ENCODE data around the gene CD96.

CD96 gene

GRCh38 chr3:111594781-111595180, 52.8 kb downstream of the CD96 start:
- DNase-seq = no peak

- DNase-seq = no peak
These were observed 53.2 kb downstream of the CD96 start, which contains the start of gene ZBED2 for GRCh38 chr3:111595232-111595631. TSS of gene ZBED2 (minus strand) at chr3:111595346. CDS start at chr3:111594201, 1,145 bp downstream.

- DNase-seq = no peak
These were observed 54.3 kb downstream of the CD96 start for GRCh38 chr3:111596328-111596727.

- DNase-seq = no peak
These were observed 56.1 kb downstream of the CD96 start for GRCh38 chr3:111598139-111598538.

GRCh38 chr3:111598552-111598951, 56.6 kb downstream of the CD96 start:
- DNase-seq = no peak

DNA sequence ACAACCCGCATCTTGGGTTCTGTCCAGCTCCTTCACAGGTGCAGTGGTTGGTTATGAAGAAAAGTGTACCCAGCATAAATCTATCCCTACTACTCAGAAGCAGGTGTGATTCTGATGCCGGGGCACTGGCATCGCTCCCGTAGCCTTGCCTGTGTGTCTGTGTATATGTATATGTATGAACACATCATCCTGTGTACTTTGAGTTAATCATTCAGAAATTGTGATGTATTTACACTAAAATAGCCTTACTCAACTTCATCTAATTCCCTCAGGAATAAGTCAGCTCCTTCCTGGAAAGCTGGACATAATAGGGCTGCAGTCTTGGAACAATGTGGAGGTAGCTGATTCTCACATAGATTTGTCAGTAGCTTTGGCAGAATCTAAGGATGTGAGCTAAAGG, 59.8 kb downstream of the CD96 start:
- DNase-seq = no peak

GRCh38 chr3:111603679-111604078, 61.7 kb downstream of the CD96 start:
- DNase-seq = no peak

- DNase-seq = no peak
These were observed 62.1 kb downstream of the CD96 start for GRCh38 chr3:111604119-111604518.

DNA sequence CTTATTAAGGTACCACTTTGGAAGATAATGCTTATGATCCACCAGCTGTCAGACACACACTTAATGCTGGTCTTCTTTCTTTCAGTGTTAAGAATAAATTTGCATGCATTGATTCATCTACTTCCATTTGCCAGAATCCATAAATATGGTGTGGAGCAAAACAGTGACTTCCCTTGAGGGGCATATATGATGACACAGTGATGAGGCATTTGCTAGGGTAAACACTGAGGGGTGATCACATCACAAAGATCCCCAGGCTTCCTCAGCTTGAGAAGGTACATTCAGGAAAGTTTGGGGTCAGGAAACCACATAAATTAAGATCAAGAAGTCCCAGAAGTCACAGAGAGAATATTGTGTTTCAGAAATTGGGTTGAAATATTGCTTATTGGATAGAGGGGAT, 63.0 kb downstream of the CD96 start:
- DNase-seq = no peak

GRCh38 chr3:111605493-111605892, 63.5 kb downstream of the CD96 start:
- DNase-seq = no peak

- no peak for DNase-seq
These were observed 65.4 kb downstream of the CD96 start for GRCh38 chr3:111607240-111607920.

DNA sequence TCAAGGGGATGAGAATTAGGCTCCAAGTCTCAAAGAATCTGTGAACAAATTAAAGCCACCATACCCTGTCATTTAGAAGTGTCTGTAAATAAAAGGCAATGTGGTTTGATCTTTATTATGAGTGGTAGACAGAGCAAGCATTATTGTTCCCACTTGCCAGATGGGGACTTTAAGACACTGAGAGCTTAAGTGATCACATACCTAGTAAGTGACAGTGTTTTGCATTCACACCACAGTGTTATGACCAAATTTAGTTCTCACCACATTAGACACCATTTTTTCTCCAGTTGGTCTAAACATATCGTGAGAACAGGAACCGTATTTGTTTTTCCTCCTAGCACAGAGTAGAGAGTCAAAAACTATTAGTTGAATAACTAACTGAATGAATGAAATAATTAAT, 66.4 kb downstream of the CD96 start:
- DNase-seq = no peak

- DNase-seq = no peak
These were observed 67.7 kb downstream of the CD96 start for GRCh38 chr3:111609700-111610099.

DNA sequence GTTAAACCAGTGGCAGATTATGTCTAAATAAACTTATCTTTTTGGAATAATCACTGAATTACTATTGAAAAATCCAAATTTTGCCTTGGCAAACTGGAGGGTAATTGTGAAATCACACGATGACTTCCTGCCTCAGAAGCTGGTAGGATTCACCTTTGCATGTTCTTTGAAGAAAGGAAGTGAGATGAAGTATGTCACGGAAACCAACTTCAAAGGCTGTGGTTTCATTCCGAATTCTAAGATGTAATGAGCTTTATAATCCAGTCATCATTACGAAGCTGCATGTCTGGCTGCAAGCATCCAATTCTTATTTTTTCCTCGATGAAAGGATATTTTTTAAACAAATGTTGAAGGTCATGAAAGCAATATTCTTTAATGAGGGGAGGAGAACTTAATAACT, 68.2 kb downstream of the CD96 start:
- DNase-seq = peak; percentile 11

DNA sequence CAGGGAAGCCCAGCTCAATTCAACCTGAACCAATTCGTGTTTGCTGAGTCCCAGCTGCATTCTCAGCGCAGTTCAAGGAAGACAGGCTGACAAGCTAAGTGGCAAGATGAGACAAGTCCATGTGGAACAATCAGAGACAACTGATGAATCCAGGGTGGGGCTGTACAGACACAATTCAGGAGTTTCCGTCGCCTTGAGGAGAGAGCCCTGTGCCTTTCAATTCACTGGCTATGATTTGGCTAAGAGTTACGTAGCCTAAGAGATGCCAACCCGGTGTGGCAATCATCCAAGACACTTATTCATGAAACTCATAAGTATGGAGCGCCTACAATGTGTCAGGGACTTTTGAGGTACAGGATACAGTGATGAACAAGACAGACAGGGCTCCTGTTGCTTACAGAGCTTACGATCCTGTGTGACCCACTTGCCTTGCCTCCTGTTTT, 68.6 kb downstream of the CD96 start:
- no peak for DNase-seq

GRCh38 chr3:111613294-111613693, 71.3 kb downstream of the CD96 start:
- DNase-seq = no peak

DNA sequence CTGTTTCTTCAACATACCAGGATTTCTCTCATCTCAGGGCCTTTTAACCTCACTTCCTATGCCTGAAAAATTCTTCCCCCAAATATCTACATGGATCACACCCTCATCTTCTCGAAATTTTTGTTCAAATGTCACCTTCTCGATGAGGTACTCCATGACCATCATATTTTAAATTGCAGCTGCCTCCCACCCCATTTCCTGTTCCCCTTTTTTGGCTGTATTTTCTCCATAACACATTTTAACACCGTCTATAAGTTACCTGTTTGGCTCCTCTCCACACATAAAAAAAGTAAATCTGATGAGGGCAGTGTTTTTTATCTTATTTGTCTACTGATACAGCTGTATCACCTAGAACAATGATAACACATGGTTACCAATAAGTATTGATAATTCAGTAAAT, 73.9 kb downstream of the CD96 start:
- DNase-seq = no peak

DNA sequence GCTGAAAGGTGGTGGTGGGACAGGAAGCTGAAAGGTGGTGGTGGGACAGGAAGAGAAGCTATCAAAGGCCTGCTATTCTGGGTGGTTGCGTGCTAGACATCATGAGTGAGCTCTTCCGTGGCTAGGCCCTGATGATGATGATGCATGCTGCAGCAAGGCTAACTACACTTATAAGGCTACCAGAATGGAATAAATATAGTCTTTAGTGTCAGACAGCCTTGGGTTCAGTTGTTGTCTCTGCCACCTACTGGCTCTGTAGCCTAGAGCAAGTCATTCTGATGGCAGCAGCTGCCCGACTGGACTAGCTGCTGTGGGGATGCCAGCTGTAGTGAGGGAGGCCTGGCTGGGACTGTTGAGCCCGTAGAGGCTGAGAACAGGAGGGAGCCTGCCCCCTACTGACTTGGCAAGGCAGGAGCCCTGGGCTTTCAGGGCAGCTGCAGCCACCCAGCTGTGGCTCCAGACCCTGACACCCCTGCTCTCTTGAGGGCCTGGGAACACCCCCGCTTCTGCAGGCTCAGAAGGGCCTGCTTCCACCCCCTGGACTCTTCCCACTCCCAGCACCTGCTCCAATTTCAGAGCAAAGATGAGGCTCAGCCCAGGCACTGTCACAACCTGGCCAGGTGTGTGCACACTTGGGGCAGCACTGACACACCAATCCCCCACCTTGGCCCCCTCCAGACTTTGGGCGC, 74.6 kb downstream of the CD96 start:
- DNase-seq = no peak

DNA sequence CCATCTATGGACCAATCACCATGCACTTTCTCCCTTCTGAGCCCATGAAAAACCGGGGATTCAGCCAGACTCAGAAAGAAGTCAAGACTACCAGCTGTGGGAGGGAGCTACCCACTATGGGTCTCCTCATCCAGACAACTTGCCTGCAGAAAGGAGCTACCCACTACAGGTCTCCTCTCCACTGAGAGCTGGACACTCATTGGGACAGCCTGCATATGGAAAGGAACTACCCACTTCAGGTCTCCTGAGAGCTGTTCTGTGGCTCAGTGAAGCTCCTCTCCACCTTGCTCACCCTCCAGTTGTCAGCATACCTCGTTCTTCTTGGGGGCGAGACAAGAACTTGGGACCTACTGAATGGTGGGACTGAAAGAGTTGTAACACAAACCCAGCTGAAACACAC, 75.4 kb downstream of the CD96 start:
- no peak for DNase-seq

DNA sequence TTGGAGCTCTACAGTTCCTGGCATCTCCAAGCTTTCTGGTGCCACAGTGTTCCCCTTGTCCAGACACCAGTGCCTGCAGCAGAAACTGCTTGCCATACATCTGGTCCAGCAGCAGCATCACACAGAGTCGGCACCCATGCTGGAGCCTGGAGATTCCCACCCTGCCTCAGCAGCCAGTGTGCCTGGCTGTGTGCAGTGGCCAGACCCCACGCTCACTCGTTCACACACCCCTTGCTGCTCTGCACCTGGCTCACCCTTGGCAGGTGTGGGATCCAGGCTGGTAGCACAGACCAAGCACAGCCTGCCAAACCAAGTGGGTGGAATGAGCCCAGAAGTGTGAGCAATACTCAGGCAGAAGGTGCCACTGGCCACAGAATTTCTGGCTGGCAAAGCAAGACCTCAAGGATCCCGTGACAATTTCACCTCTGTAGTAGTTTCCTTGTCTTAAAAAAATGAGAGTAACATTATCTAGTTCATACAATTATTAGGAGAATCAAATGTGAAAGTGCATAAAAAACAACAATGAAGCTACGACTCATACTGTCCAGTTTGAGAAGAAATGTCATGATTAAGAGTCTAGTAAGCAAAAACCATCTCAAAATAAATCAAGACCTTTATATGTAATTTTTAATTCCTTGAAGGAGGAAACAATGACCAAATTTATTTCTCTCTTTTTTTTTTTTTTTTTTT, 76.1 kb downstream of the CD96 start:
- DNase-seq = no peak

- DNase-seq = no peak
These were observed 76.9 kb downstream of the CD96 start for GRCh38 chr3:111618945-111619344.

DNA sequence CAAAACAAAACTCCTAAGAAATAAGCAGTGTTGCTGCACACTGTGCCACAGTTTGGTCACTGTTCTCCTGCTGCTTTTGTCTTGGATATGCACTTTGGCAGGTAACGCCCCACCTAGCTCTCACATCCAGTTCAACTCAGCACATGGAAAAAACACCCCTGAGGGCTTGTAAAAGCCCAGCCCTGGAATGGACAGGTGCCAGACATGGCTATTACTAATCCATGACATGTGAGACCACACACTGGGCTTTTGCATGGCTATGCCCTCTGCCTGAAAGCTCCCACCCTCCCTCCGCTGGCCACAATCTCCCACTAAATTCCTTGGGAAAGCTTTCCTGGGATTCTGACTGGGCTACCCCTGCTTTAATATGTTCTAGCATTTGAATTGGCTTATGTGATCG, 77.8 kb downstream of the CD96 start:
- no peak for DNase-seq

- DNase-seq = peak; percentile 30
These were observed 79.5 kb downstream of the CD96 start for GRCh38 chr3:111621535-111621934.

DNA sequence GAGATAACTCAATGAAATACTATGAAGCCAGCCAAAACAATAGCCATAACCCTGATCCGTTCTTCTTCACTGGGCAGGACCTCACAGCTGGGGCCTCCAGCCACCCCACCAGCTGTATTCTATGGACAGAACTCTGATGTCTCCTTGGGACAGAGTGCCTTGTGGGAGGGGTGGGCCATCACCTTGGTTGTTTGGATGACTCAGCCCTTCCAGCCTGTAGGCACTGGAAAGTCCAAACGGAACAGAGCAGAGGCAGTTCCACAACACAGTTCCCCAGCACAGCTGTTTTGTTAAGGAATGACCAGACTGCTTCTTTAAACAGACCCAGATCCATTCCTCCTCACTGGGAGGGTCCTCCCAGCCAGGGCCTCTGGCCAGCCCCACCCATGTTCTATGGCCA, 85.1 kb downstream of the CD96 start:
- DNase-seq = no peak

Measured in hematopoietic multipotent progenitor cell treated with erythropoietin and hydrocortisone succinate and interleukin-3 and kit ligand, for 6 days (in vitro differentiated cells).